C1 segment of cervical spinal cord (tissue), 14 donors: ENCODE measurements around the gene IGSF3.
A peak's percentile ranks its signal among the peaks of the same experiment; 100 is the strongest.

Experiments used
- DNase-seq, 14 donors: peaks; one replicate each; lab custom pipeline; 2025; lab: John Stamatoyannopoulos, UW

Gene IGSF3

DNA sequence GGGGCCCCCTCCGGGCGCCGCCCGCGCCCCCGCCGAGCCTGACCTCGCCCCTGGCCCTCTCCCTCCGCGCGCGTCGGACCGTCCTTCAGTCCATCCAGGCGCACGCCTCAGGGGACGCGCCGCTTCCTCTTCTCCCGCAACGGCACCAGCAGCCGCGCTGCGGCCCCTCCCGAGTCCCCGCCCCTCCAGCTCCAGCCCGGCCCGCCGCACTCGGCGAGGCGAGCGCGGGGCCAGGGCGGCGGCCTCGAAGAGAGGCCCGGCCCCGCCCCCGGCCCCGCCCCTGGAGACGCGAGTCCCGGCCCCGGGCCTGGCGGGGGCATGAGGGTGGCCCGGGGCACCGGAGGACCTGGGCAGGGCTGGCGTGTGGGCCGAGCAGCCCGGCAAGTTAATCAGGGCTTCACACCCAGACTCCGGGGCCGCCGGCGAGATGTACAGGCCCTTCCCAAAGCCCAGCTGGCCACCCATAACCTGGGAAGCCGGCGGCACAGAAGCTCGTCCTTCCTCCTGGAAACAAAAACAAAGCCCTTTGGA lies at the start of gene IGSF3:
IGSF3 (minus strand) TSS at position 159 of the 531 bp plus-strand sequence. CDS start 1,407 bp downstream, outside the sequence.
- DNase-seq = peak in 3 of 14 donors; percentile 10 to 48 (median 11)

DNA sequence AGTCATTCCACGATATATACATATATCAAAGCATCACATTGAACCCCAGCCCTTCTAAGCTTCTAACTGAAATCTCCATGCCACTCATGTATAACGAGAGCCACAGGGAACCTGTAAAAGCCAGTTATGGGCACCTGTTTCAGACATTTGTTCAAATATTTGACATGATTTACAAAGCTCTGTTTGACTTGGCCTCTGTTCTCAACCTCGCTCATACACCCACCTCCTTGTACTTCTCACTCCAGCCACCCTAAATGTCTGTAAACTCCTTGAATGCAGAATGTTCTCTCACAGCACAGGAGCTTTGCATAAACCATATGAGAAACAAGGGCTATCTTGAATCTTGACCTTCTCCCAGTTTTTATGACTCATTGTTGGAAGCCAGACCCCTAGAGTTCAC lies 49.8 kb upstream of the IGSF3 start:
- no peak for DNase-seq

DNA sequence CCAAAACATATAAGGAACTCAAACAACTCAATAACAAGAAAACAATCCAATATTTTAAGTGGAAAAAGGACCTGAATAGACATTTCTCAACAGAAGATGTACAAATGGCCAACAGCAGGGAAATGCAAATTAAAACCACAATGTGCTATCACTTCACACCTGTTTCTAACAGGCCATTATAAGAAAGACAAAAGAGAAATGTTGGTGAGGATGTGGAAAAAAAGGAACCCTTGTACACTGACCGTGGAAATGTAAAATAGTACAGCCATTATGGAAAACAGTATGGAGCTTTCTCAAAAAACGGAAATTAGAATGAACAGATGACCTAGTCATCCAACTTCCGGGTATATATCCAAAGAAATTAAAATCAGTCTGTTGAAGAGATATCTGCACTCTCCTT lies 48.9 kb upstream of the IGSF3 start:
- DNase-seq = no peak

GRCh38 chr1:116713474-116713873 lies 45.9 kb upstream of the IGSF3 start:
- no peak for DNase-seq

GRCh38 chr1:116712510-116712909 lies 45.0 kb upstream of the IGSF3 start:
- no peak for DNase-seq

DNA sequence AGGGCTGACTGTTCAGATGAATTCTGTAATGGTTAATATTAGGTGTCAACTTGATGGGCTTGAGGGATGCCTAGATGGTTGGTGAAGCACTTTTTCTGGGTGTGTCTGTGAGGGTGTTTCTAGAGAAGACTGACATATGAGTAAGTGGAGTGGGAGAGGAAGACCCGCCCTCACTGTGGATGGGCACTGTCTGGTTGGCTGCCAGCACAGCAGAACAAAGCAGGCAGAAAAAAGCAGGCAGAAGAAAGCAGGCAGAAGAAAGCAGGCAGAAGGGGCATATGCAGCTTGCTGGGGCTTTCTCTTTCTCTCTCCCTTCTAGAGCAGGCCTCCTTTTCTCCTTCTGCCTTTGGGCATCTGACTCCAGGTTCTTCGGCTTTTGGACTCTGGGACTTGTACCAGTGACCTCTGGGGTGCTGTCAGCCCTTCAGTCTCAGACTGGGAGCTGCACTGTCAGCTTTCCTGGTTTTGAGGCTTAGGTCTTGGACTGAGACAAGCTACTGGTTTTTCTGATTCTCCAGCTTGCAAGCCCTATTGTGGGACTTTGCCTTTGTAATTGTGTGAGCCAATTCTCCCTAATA lies 43.8 kb upstream of the IGSF3 start:
- DNase-seq = no peak

GRCh38 chr1:116710420-116711262 lies 43.1 kb upstream of the IGSF3 start:
- peak in 3 of 14 donors; percentile 6 to 25 (median 16) for DNase-seq

DNA sequence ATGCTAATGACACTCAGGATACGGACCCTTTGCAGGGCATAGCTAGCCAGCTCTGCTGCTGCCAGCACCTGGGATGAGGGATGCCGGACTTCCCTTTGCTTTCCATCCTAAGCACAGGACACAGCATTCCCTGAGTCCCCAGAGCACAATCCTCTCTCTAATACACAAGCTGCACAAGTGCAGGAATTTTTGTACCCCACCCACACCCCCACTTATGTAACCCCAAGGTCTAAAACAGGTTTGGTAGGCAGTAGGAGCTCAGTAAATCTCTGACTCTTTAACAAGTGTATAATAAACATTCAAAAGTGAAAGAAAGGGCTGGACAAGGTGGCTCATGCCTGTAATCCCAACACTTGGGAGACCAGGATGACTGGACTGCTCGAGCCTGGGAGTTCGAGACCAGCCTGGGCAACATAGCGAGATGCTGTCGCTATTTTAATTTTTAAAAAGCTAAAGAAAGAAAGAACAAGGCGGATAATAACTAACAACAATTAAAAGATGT lies 42.2 kb upstream of the IGSF3 start:
- DNase-seq = no peak

GRCh38 chr1:116708255-116708900 lies 40.8 kb upstream of the IGSF3 start:
- no peak for DNase-seq

DNA sequence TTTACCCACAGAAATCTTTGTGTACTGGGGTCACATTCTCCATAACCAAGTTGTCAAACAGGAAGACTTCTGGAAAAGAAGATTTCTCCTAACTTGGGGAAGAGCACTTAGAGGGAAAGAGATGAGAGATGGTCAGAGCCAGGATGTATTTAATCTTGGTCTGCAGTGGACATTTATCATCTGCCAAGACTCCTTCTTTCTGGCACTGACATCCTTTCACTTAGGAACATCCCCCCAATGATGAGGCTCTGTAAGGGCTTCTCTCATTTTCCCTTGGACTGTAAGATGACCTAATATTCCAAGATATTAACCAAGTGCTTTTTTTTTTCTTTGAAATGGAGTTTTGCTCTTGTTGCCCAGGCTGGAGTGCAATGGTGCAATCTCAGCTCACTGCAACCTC lies 39.3 kb upstream of the IGSF3 start:
- DNase-seq = no peak

DNA sequence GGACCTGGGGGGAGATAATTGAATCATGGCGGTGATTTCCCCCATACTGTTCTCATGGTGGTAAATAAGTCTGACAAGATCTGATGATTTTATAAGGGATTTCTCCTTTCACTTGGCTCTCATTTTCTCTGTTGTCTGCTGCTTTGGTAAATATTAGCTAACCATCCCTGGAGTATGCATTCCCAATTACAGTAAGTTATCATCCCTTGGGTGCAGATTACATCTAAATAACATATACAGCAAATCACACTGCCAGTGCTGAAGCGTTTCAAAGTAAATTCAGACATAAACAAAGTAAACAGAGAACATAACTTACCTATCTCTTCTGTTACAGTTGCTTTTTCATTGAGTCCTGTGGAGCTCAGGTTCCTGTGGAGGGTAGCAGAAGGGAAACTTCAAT lies 38.6 kb upstream of the IGSF3 start:
- no peak for DNase-seq

DNA sequence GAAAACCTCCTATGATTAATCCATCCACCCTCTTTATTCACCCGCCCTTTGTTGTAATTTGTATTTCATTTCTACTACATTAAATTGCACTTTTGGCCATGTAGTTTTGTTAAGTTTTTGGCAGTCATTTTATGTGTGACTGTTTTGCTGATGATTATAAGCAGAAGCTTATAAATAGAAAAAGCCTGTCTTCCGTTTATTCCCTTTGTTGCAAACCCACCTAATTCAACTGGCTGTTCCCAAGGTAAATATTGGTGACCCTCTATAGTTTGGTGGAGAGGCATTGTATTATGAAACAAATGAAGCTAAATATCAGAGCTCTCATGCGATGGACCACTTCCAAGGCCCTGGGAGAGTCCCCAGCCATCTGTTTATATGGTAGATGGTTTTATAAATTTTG lies 36.7 kb upstream of the IGSF3 start:
- no peak for DNase-seq

DNA sequence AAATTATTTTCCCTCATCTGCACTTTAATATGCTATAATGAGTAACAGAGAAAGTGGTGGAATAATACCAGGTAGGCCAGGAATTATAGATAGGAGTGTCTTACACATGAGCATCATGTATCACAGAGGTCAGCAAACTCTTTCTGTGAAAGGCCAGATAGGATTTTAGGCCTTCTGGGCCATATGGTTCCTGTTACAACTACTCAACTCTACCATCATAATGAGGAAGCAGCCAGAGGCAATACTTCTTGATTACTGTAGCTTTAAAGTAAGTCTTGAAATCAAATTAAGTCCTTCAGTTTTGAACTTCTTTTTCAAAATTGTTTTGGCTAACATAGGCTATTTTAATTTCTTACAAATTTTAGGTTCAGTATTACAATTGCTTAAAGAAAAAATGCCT lies 32.1 kb upstream of the IGSF3 start:
- DNase-seq = no peak

DNA sequence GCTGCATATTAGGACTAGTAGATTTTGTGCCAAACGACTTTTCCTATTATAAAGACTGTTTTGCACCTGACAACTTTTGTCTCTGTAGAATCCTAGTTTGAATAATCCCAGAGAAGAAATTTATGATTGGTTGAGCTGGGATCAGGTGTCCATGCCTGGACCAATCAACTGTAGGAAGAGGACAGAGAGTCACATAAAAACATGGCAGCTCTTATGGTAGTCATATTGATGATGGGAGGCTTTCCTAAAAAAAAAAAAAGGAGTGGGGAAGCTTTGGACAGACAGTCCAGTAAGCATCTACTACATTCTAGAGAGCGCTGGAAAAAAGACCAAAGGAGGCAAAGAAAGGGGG lies 30.7 kb upstream of the IGSF3 start:
- no peak for DNase-seq

GRCh38 chr1:116697548-116698243 lies 30.2 kb upstream of the IGSF3 start:
- no peak for DNase-seq

GRCh38 chr1:116694524-116694923 lies 27.0 kb upstream of the IGSF3 start:
- DNase-seq = no peak

DNA sequence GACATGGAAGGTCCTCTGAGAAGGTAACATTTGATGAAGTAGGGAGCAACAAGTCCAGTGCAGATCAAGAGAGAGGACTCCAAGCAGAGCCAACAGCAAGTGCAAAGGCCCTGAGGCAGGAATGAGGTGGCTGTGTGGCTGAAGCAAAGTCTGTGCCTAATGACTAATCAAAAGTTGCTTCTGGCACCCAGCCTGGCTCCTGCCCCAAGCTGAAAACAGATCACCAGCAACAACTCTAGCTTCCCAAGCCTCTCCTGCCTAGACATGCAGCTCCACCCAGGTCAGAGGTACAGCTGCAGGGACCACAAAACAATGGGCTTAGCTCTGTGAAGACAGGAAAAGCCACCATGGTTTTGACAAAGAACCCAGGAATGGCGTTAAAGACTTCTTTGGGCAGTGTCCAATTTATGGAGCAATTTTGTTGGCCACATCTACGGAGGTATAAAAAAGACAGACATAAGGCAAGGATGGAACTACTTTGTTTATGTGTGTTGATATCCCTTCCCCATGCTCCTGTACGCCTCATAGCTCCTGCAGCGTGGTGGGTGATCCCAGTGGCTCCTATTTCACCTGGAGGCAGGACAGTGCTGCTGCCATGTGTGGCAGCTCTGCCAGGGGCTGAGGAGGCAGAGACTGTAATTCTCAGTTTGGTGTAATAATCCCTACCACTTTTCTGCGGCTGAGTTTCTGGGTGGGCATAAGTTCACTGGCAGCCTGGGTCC lies 26.4 kb upstream of the IGSF3 start:
- no peak for DNase-seq

GRCh38 chr1:116692879-116693278 lies 25.3 kb upstream of the IGSF3 start:
- DNase-seq = no peak

DNA sequence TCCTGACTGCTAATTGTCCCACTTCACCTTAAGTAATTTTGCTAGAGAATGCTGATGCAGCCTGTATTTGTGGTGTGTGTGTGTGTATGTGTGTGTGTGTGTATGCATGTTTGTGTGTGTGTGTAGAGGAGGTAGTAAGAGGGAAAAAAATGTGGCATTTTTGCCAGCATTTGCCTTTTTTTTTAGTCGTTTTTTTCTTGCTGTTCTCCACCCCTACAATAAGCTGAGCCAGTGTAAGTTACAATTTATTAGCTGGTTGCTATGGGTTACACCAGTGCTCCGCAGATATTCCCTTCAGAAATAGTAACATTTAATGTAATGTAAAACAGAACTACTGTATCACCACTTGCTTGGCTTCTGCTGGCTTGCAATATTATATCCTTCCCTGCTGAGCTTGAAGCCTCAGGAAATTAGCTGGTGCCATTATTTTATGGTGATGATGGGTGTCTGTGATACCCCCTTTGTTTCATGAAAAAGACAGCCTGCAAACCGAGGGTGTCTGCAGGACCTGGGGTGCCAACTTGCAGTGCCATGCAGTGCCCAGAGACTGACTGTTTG lies 23.4 kb upstream of the IGSF3 start:
- no peak for DNase-seq

GRCh38 chr1:116690396-116690848 lies 22.9 kb upstream of the IGSF3 start:
- no peak for DNase-seq
